ENCODE data around the gene BMPR2.
A peak's percentile ranks its signal among the peaks of the same experiment; 100 is the strongest.

Gene BMPR2

GRCh38 chr2:202418027-202418426 lies 41.9 kb downstream of the BMPR2 start:
- no peak for DNase-seq
- TF ChIP-seq CTCF (IDR thresholded peaks at IDR 0.05): no peak
- Mint-ChIP-seq H3K27ac (no peak overlapping the region), H3K4me3 (no peak overlapping the region), H3K36me3 (ENCODE audit: low read depth) (peaks cover 58% of the 10 kb centered on the region), H3K27me3 (ENCODE audit: low read depth, poor library complexity) (peaks cover 4% of the 10 kb centered on the region), H3K4me1 (peaks cover 5% of the 10 kb centered on the region), H3K9me3 (peaks cover 16% of the 10 kb centered on the region)

- TF ChIP-seq CTCF (IDR thresholded peaks at IDR 0.05): no peak
- Mint-ChIP-seq H3K27ac (no peak overlapping the region), H3K36me3 (ENCODE audit: low read depth) (peaks cover 55% of the 10 kb centered on the region), H3K9me3 (peaks cover 16% of the 10 kb centered on the region), H3K4me1 (peaks cover 5% of the 10 kb centered on the region), H3K27me3 (ENCODE audit: low read depth, poor library complexity) (peaks cover 4% of the 10 kb centered on the region), H3K4me3 (no peak overlapping the region)
- no peak for DNase-seq
Observed at GRCh38 chr2:202418511-202418910, 42.4 kb downstream of the BMPR2 start.

- Mint-ChIP-seq H3K4me3 (no peak overlapping the region), H3K27ac (peak overlapping the region; percentile 51), H3K36me3 (ENCODE audit: low read depth) (peaks cover 35% of the 10 kb centered on the region), H3K9me3 (peaks cover 3% of the 10 kb centered on the region), H3K27me3 (ENCODE audit: low read depth, poor library complexity) (no peaks in the 10 kb centered on the region), H3K4me1 (peaks cover 5% of the 10 kb centered on the region)
- no peak for TF ChIP-seq CTCF (IDR thresholded peaks at IDR 0.05)
- DNase-seq: no peak
Observed at GRCh38 chr2:202423139-202423538, 47.0 kb downstream of the BMPR2 start.

- no peak for DNase-seq
- peaks cover 49% of the 10 kb centered on the region for H3K36me3 Mint-ChIP-seq (ENCODE audit: low read depth)
- no peak for TF ChIP-seq CTCF (IDR thresholded peaks at IDR 0.05)
- H3K27me3 Mint-ChIP-seq (ENCODE audit: low read depth, poor library complexity): no peaks in the 10 kb centered on the region
- no peak overlapping the region for H3K4me3 Mint-ChIP-seq
- H3K27ac Mint-ChIP-seq: no peak overlapping the region
- no peaks in the 10 kb centered on the region for H3K4me1 Mint-ChIP-seq
- H3K9me3 Mint-ChIP-seq: peaks cover 8% of the 10 kb centered on the region
Observed at GRCh38 chr2:202425036-202425435, 48.9 kb downstream of the BMPR2 start.

- no peaks in the 10 kb centered on the region for H3K27me3 Mint-ChIP-seq (ENCODE audit: low read depth, poor library complexity)
- H3K4me3 Mint-ChIP-seq: no peak overlapping the region
Observed at GRCh38 chr2:202426751-202427150, 50.6 kb downstream of the BMPR2 start.

More at GRCh38 chr2:202426751-202427150, 50.6 kb downstream of the BMPR2 start:
- no peak overlapping the region for H3K27ac Mint-ChIP-seq
- no peak for DNase-seq
- peaks cover 8% of the 10 kb centered on the region for H3K9me3 Mint-ChIP-seq
- H3K4me1 Mint-ChIP-seq: no peaks in the 10 kb centered on the region
- no peak for TF ChIP-seq CTCF (IDR thresholded peaks at IDR 0.05)
- peaks cover 42% of the 10 kb centered on the region for H3K36me3 Mint-ChIP-seq (ENCODE audit: low read depth)
